Activated CD8-positive, alpha-beta T cell treated with anti-CD3 and anti-CD28 coated beads for 36 hours (primary cell): Measurements from ENCODE around the gene CD99L2. TPM values are rescaled to one million over a fixed set of nuclear protein-coding genes. Genes with fewer than 3 reads are reported as not detected.

Experiments used
- ATAC-seq: fragments of 200-7000 bp; cut with Tn5 transposase; one replicate; pipeline ENCODE4 v1.10.0; 2021; ENCODE audit warnings: mild to moderate bottlenecking, moderate library complexity
- CTCF ChIA-PET: fragments of 350-600 bp; sonication (Branson Sonifier 250); formaldehyde crosslinking; loops from one replicate; lab custom pipeline; 2021; ENCODE audit warnings: antibody characterized with exemption; lab: Charles Lee
- POLR2A ChIA-PET: fragments of 350-600 bp; sonication (Branson Sonifier 250); formaldehyde crosslinking; loops from one replicate; lab custom pipeline; 2021; ENCODE audit warnings: antibody characterized with exemption; lab: Charles Lee
- DNase-seq: peaks from one replicate; pipeline ENCODE4 v3.0.0-alpha.2; 2020
- H3K27ac Mint-ChIP-seq: one replicate; pipeline ENCODE4 v1.8.0; 2021; ENCODE audit warnings: mild to moderate bottlenecking, mixed read lengths
- H3K27me3 Mint-ChIP-seq: one replicate; pipeline ENCODE4 v1.8.0; 2021; ENCODE audit warnings: mixed read lengths
- H3K36me3 Mint-ChIP-seq: one replicate; pipeline ENCODE4 v1.8.0; 2021; ENCODE audit warnings: low read depth, mixed read lengths
- H3K4me1 Mint-ChIP-seq: one replicate; pipeline ENCODE4 v1.8.0; 2021; ENCODE audit warnings: low read depth, mixed read lengths
- H3K4me3 Mint-ChIP-seq: one replicate; pipeline ENCODE4 v1.8.0; 2021; ENCODE audit warnings: mild to moderate bottlenecking, moderate library complexity, mixed read lengths
- H3K9me3 Mint-ChIP-seq: one replicate; pipeline ENCODE4 v1.8.0; 2021; ENCODE audit warnings: mixed read lengths
- intact Hi-C: fragments of 100-400 bp; cut with micrococcal nuclease; formaldehyde crosslinking; loops from one replicate; pipeline ENCODE4 v1.10.0; 2022
- total RNA-seq, 2 experiments: library from RNA; stranded (reverse); gene quantifications; one replicate each; pipeline ENCODE4 v1.2.3, GENCODE V29; 2021
- TF ChIP-seq, protein P1 (sequence below): fragments of 200-600 bp; IDR thresholded peaks from one replicate; pipeline ENCODE4 v1.8.0; 2022; ENCODE audit warnings: antibody characterized with exemption, mild to moderate bottlenecking

CD99L2 gene
- total RNA-seq, 2 experiments from 2014 or later: 11.9 to 12.6 TPM

- H3K36me3 Mint-ChIP-seq: no peaks in the 10 kb centered on the region
- ChIA-PET CTCF (interaction anchor here (1.1 to 1.5 kb wide), 2 partner anchors 122 to 127 kb away, joined by 3 read pairs; no protein-coding TSS in a partner anchor), POLR2A (no interaction called here)
- no peaks in the 10 kb centered on the region for H3K9me3 Mint-ChIP-seq
- DNase-seq (peak; percentile 44), ATAC-seq (no peak)
- H3K27ac Mint-ChIP-seq: peak overlapping the region; percentile 68
- TF ChIP-seq, protein P1, sequence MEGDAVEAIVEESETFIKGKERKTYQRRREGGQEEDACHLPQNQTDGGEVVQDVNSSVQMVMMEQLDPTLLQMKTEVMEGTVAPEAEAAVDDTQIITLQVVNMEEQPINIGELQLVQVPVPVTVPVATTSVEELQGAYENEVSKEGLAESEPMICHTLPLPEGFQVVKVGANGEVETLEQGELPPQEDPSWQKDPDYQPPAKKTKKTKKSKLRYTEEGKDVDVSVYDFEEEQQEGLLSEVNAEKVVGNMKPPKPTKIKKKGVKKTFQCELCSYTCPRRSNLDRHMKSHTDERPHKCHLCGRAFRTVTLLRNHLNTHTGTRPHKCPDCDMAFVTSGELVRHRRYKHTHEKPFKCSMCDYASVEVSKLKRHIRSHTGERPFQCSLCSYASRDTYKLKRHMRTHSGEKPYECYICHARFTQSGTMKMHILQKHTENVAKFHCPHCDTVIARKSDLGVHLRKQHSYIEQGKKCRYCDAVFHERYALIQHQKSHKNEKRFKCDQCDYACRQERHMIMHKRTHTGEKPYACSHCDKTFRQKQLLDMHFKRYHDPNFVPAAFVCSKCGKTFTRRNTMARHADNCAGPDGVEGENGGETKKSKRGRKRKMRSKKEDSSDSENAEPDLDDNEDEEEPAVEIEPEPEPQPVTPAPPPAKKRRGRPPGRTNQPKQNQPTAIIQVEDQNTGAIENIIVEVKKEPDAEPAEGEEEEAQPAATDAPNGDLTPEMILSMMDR: no peak
- H3K4me3 Mint-ChIP-seq: peak overlapping the region; percentile 80
- intact Hi-C loops: no loop called here
- peaks cover 7% of the 10 kb centered on the region for H3K4me1 Mint-ChIP-seq
- H3K27me3 Mint-ChIP-seq: no peaks in the 10 kb centered on the region
Observed at GRCh38 chrX:150899191-150899757, 806 bp upstream of the CD99L2 start.

- POLR2A ChIA-PET: interaction anchor here (0.7 to 1.2 kb wide), 2 partner anchors 8 to 17 kb away, joined by 3 to 5 read pairs; no protein-coding TSS in a partner anchor
- TF ChIP-seq, protein P1: no peak
Observed at GRCh38 chrX:150897421-150898320, 797 bp downstream of the CD99L2 start.

DNA sequence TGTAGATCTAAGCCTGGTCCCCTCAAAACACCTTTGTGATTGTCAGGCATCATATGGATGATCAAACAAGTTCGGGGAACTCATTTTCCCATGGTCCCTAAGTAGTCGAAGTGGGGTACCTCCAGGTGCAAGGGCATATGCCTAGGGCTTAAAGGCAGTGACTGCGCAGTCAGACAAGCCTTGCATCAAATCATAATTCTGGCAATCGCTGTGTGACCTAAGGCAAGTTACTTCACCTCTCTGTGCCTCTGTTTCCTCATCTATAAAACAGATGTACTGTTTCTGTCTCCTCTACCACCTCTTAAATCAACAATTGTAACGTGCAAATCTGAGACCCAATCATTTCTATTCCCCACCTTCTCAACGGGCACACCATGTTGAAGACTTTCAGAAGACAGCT lies 1.8 kb downstream of the CD99L2 start:
- Mint-ChIP-seq H3K9me3 (no peaks in the 10 kb centered on the region), H3K4me3 (no peak overlapping the region), H3K36me3 (no peaks in the 10 kb centered on the region), H3K27me3 (no peaks in the 10 kb centered on the region), H3K4me1 (peaks cover 7% of the 10 kb centered on the region), H3K27ac (no peak overlapping the region)
- ChIA-PET POLR2A (no interaction called here), CTCF (no interaction called here)
- TF ChIP-seq, protein P1: no peak
- DNase-seq (no peak), ATAC-seq (no peak)
- intact Hi-C loops: no loop called here

More at GRCh38 chrX:150897421-150898320, 797 bp downstream of the CD99L2 start:
- Mint-ChIP-seq H3K9me3 (no peaks in the 10 kb centered on the region), H3K27ac (peak overlapping the region; percentile 72), H3K36me3 (no peaks in the 10 kb centered on the region), H3K4me1 (peaks cover 7% of the 10 kb centered on the region), H3K4me3 (peak overlapping the region; percentile 76), H3K27me3 (no peaks in the 10 kb centered on the region)
- ATAC-seq (no peak), DNase-seq (peak; percentile 78)
- CTCF ChIA-PET: interaction anchor here (0.8 to 0.9 kb wide), 2 partner anchors 125 to 499 kb away, joined by 3 to 4 read pairs; partner anchors contain the start of gene VMA21
- intact Hi-C loops: no loop called here

DNA sequence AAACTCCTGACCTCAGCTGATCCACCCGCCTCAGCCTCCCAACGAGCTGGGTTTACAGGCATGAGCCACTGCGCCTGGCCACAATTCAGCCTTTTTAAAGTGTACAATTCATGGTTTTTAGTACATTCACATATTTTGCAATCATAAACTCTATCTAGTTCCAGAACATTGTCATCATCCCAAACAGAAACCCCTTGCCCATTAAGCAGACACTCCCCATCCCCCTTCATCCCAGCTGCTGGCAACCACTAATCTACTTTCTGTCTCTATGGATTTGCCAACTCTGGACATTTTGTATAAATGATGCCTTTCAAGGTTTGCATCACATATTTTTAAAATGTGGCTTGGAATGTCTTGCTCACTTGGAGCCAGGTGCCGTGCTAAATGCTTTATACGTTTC lies 4.5 kb downstream of the CD99L2 start:
- ChIA-PET CTCF (interaction anchor here (1.2 kb wide), 1 partner anchor 13 kb away, joined by 3 read pairs; no protein-coding TSS in a partner anchor), POLR2A (no interaction called here)
- intact Hi-C loops: no loop called here
- Mint-ChIP-seq H3K9me3 (no peaks in the 10 kb centered on the region), H3K27me3 (no peaks in the 10 kb centered on the region), H3K36me3 (no peaks in the 10 kb centered on the region), H3K27ac (no peak overlapping the region), H3K4me1 (peaks cover 7% of the 10 kb centered on the region), H3K4me3 (no peak overlapping the region)
- DNase-seq: no peak
- TF ChIP-seq, protein P1: no peak
- no peak for ATAC-seq
